HUDEP-2 (cell line): ENCODE data around the gene FMN2.
"Not testable (repeated sequence)": the region's sequence is repeated elsewhere in the genome, so short reads cannot be mapped to it uniquely, and the experiment has no call there.

Source experiments
- DNase-seq, 76 experiments: peaks; one replicate each; lab custom pipeline; 2025; ENCODE audit not compliant: unreplicated experiment in 76 of 76; lab: John Stamatoyannopoulos, UW

The FMN2 gene

DNA sequence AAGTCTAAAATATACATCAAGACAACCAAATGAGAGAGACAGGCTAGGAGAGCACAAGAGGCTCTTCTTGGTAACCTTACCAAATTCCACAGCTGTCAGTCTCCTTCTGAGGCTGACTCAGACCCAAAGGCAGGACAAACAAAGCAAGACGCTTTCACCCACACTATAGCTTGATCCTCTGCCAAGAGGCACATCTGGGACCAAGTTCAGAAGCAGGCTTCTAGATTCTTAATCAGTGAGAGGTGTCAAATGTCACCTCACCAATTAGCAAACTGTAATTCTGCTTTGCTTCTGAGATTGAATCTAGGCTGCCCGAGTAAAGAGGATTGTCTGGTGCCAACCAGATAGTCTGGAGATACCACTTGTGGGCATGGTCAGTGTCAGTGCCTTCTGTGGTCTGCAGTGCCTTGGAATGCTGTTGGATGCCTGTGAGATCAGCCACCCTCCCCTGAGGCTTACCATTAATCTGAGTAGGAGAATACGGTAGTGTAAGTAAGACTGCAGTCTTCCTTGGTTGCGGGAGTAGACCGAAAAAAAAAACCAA lies 151.0 kb downstream of the FMN2 start:
- no peak for DNase-seq

DNA sequence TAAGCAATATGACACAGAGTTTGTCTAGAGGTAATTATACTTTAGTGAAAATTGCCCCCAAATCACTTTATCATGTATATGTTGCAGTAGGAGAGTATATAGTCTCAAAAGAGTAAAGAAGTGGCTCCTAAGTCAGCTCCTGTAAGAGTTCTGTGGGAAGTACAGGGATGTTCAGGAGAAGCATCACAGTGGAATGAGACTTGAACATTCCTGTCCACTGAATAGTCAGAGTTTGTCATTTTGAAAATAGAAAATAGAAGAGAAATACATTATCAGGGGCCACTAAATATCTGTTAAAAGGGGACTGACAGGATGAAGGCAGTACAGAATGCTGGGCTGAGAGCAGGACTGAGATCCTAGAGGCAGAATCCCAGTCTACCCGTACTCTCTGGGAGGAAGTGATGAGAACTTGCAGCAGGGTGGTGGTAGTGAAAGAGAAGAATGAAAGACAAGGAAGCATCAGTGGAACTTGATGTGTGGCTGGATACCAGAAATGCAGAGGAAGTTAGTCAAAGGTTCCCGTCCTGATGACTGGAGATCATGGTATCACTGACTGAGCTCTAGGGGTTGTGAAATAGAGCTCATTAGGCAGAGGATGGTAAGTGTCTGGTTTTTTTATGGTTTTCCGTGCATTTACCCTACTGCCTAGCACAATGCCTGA lies 153.4 kb downstream of the FMN2 start:
- DNase-seq, result no peak

DNA sequence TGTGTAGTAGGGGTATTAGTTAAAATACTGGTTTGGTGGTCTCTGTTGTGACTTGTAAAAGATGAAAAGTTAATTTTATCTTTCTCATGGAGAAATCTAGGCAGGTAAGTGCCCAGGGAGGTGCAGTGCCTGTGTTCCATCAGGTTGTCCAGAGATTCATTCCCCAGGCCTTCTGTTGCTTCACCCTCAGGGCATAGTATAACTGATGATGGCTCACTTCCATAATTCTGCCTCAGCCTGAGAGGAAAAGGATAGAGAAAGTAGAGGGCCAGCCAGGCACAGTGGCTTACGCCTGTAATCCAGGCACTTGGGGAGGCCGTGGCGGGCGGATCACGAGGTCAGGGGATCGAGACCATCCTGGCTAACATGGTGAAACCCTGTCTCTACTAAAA lies 153.9 kb downstream of the FMN2 start:
- no peak for DNase-seq

DNA sequence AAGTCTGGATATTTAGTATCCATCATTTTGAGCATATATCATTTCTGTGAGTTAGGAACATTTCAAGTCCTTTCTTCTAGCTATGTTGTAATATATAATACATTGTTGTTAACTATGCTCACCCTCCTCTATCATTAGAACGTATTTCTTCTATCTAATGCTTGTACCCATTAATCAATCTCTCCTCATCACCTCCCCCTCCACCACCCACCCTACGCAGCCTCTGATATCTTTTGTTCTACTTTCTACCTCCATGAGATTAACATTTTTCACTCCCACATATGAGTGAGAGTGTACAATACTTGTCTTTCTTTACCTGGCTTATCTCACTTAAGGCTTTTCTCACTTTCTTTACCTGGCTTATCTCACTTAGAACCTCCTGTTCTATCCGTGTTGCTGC lies 156.2 kb downstream of the FMN2 start:
- DNase-seq, result no peak

DNA sequence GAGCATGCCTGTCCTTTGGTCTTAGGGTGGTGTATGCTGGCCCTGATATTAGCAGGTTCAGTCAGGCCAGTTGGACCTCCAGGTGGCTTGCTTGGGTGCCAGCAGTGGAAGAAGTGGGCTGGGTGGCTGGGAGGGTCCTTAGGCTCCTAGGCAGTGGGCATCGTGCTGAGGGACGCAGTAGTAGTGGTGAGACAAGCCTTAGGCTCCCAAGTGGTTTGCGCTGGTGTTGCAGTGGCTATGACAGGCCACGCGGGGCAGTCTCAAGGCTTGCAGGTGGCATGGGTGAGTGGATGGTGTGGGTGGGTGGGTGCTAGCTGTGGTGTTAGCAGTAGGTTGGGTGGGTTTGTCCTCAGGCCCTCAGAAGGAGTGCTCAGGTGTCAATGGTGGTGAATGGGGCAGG lies 162.3 kb downstream of the FMN2 start:
- no peak for DNase-seq

DNA sequence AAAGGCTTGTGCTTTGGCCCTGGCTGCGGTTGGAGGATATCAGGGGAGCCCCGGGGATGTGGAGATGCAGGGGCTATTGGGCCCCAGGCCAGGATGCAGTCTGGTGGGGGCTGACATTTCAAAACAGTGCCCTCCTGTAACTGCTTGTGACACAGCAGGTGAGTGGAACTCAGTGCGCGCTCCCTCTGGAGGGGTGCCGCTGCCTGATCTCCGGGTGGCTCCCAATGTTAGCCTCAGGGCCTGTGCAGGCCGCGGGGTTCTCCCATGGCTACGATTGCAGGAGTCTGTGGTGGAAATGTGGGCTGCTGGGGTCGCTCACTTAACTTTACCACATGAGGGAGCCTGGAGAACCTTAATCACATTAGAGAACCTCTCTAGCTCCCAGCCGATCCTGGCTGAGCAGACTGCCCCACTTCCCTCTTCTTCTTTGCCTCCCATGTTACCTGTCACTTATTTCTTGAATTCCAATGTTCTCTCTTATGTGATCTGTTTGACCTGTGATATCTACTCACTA lies 163.2 kb downstream of the FMN2 start:
- DNase-seq, result no peak

DNA sequence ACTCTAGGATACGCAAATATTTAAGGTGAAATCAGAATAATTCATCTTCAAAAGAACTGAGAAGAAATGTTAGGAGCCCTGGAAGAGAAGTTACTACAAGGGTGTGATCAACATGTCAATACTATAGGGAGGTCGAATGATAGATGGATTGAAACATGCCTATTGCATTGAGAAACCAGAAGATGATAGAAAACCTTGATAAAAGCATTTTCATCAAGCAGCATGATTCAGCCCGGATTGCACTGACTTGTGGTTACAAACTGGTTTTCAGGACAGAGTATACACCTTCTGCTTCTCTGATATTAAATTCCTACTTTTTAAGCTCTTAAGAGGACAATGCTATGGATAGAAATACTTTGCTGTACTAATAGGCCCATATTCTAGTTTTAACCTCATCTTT lies 164.2 kb downstream of the FMN2 start:
- DNase-seq, result no peak

DNA sequence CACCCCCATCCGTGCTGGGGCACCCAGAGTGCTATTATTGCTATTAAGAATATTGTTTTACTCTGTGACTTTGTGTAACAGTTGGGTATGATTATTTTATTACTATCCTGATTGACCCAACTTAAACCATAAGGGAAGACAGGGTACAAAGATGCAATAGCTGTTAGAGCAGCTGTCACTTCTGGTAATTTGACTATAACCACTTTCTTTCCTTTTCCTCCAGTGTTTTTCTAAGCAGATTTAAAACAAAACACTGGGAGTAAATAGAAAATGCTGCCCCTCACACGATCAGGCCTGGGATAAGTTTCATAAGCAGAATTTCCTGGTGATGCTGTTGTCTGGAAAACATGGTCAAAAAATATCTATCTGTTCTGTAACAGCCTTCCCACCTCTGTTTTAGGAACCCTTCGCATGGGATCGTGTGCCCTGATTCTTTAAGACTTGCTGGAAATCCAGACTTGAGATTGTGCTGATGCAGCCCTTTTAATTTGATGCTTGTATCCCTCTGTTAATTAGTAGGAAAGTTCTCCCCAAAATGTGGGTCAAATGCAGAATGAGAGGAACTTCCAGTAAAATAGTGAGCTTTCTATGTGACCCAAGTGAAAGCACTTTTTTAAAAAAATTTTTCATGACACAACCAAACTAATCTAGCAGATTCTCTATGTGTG lies 165.3 kb downstream of the FMN2 start:
- no peak for DNase-seq

DNA sequence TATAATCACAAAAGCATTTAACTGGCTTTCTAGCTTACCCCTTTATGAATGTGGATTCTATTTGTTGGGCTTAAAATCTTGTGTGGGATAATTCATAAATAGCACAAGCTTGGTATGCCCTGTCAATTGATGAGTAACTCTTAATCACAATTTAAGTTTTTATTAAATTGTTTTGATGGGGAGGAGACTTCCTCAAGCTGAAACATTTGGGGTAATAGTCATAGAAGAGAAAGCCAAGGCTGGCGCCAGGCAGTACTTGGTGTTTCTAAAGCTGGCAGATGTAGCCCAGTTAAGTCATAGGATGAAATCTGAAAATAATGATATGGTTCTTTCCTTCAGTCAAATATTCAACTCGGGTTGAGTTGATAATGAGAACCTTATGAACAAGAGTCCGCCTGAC lies 167.2 kb downstream of the FMN2 start:
- no peak for DNase-seq

DNA sequence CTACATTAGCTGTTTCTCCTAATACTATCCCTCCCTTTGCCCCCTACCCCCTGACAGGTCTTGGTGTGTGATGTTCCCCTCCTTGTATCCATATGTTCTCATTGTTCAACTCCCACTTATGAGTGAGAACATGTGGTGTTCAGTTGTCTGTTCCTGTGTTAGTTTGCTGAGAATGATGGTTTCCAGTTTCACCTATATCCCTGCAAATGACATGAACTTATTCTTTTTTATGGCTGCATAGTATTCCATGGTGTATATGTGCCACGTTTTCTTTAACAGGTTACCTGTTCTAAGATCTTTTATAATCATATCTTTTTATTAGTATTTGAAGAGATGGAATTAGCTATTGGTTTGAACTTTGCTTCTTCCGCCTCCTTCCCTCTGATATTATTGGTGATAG lies 172.8 kb downstream of the FMN2 start:
- DNase-seq, result not testable (repeated sequence)

DNA sequence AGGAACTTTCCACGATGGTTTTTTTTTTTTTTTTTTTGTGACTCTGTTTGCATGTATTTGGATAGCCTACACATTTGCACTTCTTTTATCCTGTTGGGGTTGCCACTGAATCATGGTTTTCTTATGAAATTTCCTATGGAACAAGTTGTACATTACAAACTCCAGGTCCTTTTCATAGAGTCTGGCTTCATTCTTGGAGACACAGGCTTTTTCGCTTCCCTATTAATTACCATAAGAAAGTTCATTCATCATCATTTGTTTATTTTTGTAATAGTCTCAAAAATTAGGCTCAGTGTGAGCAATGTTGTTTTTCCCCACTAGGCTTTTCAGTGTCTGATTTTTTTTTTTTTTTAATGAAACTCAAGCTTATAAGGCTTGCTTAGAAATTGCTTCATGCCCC lies 179.4 kb downstream of the FMN2 start:
- no peak for DNase-seq

DNA sequence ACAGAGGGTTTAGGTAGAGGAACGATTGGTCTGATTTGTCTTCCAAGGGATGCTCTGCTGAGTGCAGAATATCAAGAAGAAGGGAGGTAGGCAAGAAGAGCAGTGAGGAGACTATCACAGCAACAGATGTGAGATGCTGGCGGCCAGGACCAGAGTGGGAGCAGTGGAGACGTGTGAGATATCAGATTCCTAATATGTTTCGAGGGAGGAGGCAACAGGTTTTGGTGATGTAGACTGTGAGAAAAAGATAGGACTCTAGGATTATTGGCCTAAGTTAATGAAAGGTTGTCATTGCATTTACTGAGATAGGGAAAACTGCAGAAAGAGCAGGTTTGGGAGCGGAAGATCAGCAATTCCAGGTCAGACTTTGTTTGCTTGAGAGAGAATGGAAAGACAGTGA lies 182.9 kb downstream of the FMN2 start:
- no peak for DNase-seq

DNA sequence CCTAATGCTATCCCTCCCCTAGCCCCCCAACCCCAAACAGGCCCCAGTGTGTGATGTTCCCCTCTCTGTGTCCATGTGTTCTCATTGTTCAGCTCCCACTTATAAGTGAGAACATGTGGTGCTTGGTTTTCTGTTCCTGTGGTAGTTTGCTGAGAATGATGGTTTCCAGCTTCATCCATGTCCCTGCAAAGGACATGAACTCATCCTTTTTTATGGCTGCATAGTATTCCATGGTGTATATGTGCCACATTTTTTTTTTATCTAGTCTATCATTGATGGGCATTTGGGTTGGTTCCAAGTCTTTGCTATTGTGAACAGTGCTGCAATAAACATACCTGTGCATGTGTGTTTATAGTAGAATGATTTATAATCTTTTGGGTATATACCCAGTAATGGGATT lies 183.5 kb downstream of the FMN2 start:
- not testable (repeated sequence) for DNase-seq

DNA sequence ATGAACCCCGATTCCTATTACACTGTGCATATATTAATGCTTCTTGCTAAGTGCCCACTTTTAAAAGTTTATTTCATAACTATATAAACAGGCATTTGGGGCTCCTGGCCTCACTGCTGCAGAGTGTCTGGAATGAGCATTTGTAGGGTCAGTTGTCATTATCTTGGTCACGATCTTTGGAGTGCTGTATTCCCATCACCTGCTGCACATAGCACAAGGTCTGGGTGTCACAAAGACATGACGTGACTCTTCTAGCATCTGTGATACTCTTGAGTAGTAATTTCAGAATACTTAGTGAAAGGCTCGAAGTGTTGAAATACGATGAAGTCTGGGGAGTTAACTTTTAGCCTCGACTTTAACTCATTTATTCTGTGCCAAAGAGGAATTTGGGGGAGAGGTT lies 186.4 kb downstream of the FMN2 start:
- no peak for DNase-seq

DNA sequence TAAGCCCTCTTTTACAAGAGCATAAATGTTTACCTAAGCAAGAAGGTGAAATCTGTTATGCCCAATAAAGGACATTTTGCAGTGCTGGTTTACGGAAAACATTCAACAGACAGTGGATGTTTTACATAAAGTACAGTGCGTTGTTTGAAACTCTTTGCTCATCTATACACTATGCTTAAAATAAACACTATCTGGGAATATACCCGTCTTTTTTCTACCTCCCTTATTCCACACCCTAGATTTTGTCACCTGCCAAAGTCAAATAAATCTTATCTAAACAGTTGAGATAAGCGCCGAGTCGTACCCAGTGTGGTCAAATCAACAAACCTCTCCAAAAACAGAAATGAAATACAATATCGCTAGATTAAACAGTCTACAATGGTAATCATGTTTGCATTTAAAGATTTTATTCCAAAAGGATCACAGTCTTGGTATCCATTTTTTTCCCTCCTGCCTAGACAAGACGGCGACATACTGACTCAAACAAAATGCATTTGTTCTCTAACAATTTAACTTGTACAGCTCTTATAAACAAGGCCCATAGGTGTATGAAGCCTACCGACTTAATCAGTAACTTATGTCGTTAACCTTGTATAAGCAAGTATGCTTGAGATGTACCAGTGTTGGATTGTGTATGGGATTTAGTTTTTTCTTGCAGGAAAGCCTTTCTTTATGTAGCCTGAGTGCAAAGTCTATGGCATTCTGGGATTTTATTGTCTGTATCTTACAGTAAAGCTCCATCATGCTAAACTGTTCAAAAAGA lies 189.1 kb downstream of the FMN2 start:
- no peak for DNase-seq

DNA sequence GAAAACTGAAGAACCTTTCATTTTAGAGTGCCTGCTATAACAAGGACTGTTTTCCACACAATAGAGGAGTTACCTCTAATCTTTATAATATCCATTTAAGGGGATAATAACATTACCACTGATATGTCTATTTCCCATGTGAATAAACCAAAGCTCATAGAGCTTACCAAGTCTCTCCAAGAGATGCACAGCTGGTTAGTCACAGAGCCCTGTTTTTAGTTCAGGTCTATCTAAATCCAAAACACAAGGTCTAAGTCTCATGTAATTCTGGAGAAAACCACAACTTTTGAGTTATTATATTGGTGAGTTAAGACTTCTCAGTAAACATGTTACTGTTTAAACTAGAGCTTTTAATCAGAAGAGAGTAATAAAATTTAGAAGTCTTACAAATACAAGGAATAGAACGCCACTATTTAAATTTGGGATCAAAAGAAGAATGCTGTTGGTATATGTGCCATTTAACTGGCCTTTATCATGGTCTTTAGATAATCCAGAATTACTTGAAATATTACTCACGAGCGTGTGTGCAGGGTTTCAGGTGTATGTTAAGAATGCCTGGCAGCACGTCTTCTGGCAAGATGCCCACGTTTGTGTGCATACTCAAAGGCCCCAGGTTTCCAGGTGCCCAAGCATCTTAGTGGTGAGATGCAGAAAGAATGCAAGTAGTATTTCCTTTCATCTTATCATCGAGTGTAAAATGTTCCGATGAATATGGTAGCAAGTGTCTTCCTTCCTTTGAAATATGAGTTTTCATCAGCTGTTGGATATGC lies 190.6 kb downstream of the FMN2 start:
- no peak for DNase-seq

DNA sequence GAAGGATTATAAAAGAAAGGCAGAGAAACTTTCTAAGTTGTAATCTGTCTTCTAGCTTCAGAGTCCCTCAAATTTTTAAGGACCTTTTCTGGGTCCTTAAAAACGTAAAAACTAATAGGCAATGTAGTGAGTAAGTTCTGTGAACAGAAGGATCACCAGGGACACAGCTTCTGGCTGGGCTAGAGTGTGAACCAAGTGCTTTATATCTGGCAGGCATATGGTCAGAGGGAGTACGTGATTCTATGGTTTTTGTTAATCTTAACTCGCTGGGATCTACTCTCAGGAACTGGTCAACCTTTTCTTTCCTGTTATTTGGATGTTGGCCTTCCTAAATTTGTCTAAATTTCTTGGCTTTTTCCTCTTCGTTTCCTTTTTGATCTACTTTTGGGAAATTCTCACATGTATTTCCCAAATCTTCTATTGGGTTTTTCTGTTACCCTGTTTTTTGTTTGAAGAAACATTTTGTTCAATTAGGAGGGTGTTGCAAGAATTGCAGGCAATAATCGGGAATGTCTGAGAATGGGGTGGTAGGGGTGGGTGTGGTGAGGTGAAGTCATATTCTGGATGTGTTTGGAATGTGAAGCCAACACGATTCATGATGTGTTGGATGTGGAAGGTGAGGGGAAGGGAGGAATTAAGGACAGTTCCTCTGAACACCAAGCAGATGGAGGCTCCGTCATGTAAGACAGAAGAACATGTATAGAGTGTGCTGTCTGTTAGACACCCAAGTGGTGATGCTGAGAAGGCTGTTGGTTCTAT lies 193.2 kb downstream of the FMN2 start:
- no peak for DNase-seq

DNA sequence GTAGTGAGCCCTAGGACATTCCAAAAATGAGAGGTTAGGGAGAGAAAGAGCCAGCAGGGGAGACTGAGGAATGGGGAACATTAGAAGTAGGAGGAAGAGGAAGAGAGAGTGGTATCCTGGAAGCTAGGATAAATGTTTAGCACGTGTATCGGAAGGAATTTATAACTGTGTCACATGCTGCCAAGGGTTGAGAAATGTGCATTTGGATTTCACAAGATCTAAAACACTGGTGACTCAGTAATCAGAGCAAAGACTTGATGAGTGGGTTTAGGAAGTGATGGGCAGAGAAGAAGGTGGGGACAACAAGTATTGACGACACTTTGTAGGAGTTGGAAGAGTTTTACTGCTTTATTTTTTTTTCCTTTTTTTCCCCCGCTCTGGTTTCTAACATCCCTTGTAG lies 193.9 kb downstream of the FMN2 start:
- DNase-seq, result no peak

DNA sequence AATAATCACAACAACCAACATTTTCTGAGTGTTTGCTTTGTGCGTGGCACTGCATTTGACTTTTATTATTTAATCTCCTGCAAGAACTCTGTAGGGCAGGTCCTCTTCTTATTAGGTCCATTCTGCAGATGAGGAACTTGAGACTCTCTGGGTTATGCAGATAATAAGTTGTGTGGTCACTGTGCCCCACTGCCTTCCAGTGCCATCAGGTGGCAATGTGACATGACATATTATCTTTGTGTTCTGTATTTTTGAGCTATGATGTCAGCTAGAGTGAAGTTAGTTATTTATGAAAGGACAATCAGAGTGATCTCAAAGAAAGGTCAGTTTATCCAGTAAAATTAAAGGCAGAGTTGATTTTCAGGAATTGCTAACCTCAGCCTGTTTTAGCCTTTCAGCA lies 196.0 kb downstream of the FMN2 start:
- DNase-seq, result no peak

DNA sequence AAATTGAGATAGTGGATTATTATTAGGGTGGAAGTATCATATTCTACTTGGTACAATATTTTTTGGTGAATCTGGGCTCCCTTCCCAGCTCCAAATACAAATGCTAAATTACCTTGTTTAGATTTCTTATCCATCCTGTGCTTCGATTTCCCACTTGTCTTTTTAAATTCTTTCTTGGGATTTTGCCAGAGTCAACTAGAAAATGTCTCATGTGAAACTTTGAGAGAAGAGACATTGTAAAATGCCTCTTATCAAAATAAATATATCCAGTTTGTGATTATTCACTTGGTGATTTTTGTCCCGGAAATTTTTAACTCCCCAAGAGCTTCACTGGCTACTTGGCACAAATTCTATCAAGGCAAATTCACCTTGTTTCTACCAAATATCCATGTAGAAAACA lies 202.0 kb downstream of the FMN2 start:
- DNase-seq, result no peak
